WTC11 (cell line): ENCODE results near the gene SLC43A3. TPM values are rescaled to one million over a fixed set of nuclear protein-coding genes. Genes with fewer than 3 reads are reported as not detected.

ENCODE experiments used
- ATAC-seq: fragments of 200-7000 bp; cut with Tn5 transposase; 2 replicates; pipeline ENCODE4 v1.10.0; 2021; ENCODE audit warnings: mild to moderate bottlenecking, moderate library complexity
- CTCF ChIA-PET: fragments of 300-600 bp; sonication (Branson Sonifier 250); formaldehyde crosslinking; loops from one replicate; lab custom pipeline; 2021; ENCODE audit warnings: antibody characterized with exemption; lab: Charles Lee
- POLR2A ChIA-PET: fragments of 350-600 bp; sonication (Branson Sonifier 250); formaldehyde crosslinking; loops from one replicate; lab custom pipeline; 2021; ENCODE audit warnings: antibody characterized with exemption; lab: Charles Lee
- DNase-seq: peaks from one replicate; pipeline ENCODE4 v3.0.0; 2021; ENCODE audit warnings: low spot score
- H3K27ac Mint-ChIP-seq: 2 replicates; pipeline ENCODE4 v1.8.0; 2021; ENCODE audit warnings: mixed read lengths
- H3K27me3 Mint-ChIP-seq: 2 replicates; pipeline ENCODE4 v1.8.0; 2021; ENCODE audit warnings: low read depth, mild to moderate bottlenecking, moderate library complexity, mixed read lengths
- H3K36me3 Mint-ChIP-seq: 2 replicates; pipeline ENCODE4 v1.8.0; 2021; ENCODE audit warnings: mixed read lengths
- H3K4me1 Mint-ChIP-seq: 2 replicates; pipeline ENCODE4 v1.8.0; 2022; ENCODE audit warnings: mixed read lengths
- H3K4me3 Mint-ChIP-seq: 2 replicates; pipeline ENCODE4 v1.8.0; 2021; ENCODE audit warnings: mild to moderate bottlenecking, moderate library complexity, mixed read lengths
- H3K9me3 Mint-ChIP-seq: 2 replicates; pipeline ENCODE4 v1.8.0; 2021; ENCODE audit warnings: mixed read lengths
- ATF1 ChIP-seq: sonication (generic); formaldehyde crosslinking; IDR thresholded peaks from 2 replicates; pipeline ENCODE4 v1.8.1; 2023; ENCODE audit warnings: mild to moderate bottlenecking, moderate library complexity, missing genetic modification reagents
- CREM ChIP-seq: sonication (generic); formaldehyde crosslinking; IDR thresholded peaks from 2 replicates; pipeline ENCODE4 v1.8.1; 2022; ENCODE audit warnings: mild to moderate bottlenecking, missing genetic modification reagents, moderate library complexity
- CTCF ChIP-seq: fragments of 200-600 bp; IDR thresholded peaks from 2 replicates; pipeline ENCODE4 v1.8.0; 2022; ENCODE audit warnings: antibody characterized with exemption
- ELF4 ChIP-seq: sonication (generic); formaldehyde crosslinking; IDR thresholded peaks from 2 replicates; pipeline ENCODE4 v1.8.1; 2022; ENCODE audit warnings: low read depth, mild to moderate bottlenecking, moderate library complexity, missing genetic modification reagents
- EMX1 ChIP-seq: fragments of 250-450 bp; sonication (Bioruptor Pico); IDR thresholded peaks from 2 replicates; pipeline ENCODE4 v1.8.0; 2021; ENCODE audit warnings: mild to moderate bottlenecking
- JUN ChIP-seq: sonication (generic); formaldehyde crosslinking; IDR thresholded peaks from 2 replicates; pipeline ENCODE4 v1.8.0; 2023; ENCODE audit warnings: mild to moderate bottlenecking, missing genetic modification reagents
- MLX ChIP-seq: sonication (generic); formaldehyde crosslinking; IDR thresholded peaks from 2 replicates; pipeline ENCODE4 v1.8.1; 2023; ENCODE audit warnings: mild to moderate bottlenecking, missing genetic modification reagents, moderate library complexity
- NFE2L1 ChIP-seq: sonication (generic); formaldehyde crosslinking; IDR thresholded peaks from 2 replicates; pipeline ENCODE4 v1.8.1; 2023; ENCODE audit warnings: missing genetic modification reagents
- NR2C2 ChIP-seq: sonication (generic); formaldehyde crosslinking; IDR thresholded peaks from 2 replicates; pipeline ENCODE4 v1.8.0; 2022; ENCODE audit warnings: mild to moderate bottlenecking, missing genetic modification reagents
- PRDM15 ChIP-seq: sonication (generic); formaldehyde crosslinking; IDR thresholded peaks from 2 replicates; pipeline ENCODE4 v1.8.0; 2022; ENCODE audit warnings: missing genetic modification reagents
- SMAD3 ChIP-seq: sonication (generic); formaldehyde crosslinking; IDR thresholded peaks from 2 replicates; pipeline ENCODE4 v1.8.0; 2022; ENCODE audit warnings: missing genetic modification reagents, mild to moderate bottlenecking, borderline replicate concordance
- TCF7 ChIP-seq: sonication (generic); formaldehyde crosslinking; IDR thresholded peaks from 2 replicates; pipeline ENCODE4 v1.8.0; 2022; ENCODE audit warnings: mild to moderate bottlenecking, low read depth, missing genetic modification reagents, moderate library complexity
- TEAD1 ChIP-seq: sonication (generic); formaldehyde crosslinking; IDR thresholded peaks from 2 replicates; pipeline ENCODE4 v1.8.0; 2022; ENCODE audit warnings: mild to moderate bottlenecking, missing genetic modification reagents
- ZBTB21 ChIP-seq: sonication (generic); formaldehyde crosslinking; IDR thresholded peaks from 2 replicates; pipeline ENCODE4 v1.8.1; 2023; ENCODE audit warnings: mild to moderate bottlenecking, missing genetic modification reagents, borderline replicate concordance
- ZNF121 ChIP-seq: sonication (generic); formaldehyde crosslinking; IDR thresholded peaks from 2 replicates; pipeline ENCODE4 v1.8.0; 2023; ENCODE audit warnings: missing genetic modification reagents
- ZNF138 ChIP-seq: sonication (generic); formaldehyde crosslinking; conservative IDR thresholded peaks from 2 replicates; pipeline ENCODE4 v1.8.1; 2022; ENCODE audit warnings: mild to moderate bottlenecking, moderate library complexity, missing genetic modification reagents
- ZNF219 ChIP-seq: sonication (generic); formaldehyde crosslinking; IDR thresholded peaks from 2 replicates; pipeline ENCODE4 v1.8.0; 2023; ENCODE audit warnings: missing genetic modification reagents, mild to moderate bottlenecking, borderline replicate concordance
- ZNF263 ChIP-seq: sonication (generic); formaldehyde crosslinking; IDR thresholded peaks from 2 replicates; pipeline ENCODE4 v1.8.1; 2022; ENCODE audit warnings: low read depth, mild to moderate bottlenecking, moderate library complexity, missing genetic modification reagents
- total RNA-seq: library from RNA; stranded (reverse); gene quantifications from 3 replicates; pipeline ENCODE4 v1.2.3, GENCODE V29; 2021
- TF ChIP-seq, protein P1 (sequence below): sonication (generic); formaldehyde crosslinking; IDR thresholded peaks from 2 replicates; pipeline ENCODE4 v1.8.1; 2023; ENCODE audit warnings: mild to moderate bottlenecking, moderate library complexity, missing genetic modification reagents
- TF ChIP-seq, protein P2 (sequence below): sonication (generic); formaldehyde crosslinking; IDR thresholded peaks from 2 replicates; pipeline ENCODE4 v1.8.0; 2023; ENCODE audit warnings: mild to moderate bottlenecking, missing genetic modification reagents
- TF ChIP-seq, protein P3 (sequence below): fragments of 250-450 bp; sonication (Bioruptor Pico); conservative IDR thresholded peaks from 2 replicates; pipeline ENCODE4 v1.9.0; 2021; ENCODE audit warnings: mild to moderate bottlenecking

Gene SLC43A3
- total RNA-seq, 1 experiment from 2014 or later: 22.6 TPM

DNA sequence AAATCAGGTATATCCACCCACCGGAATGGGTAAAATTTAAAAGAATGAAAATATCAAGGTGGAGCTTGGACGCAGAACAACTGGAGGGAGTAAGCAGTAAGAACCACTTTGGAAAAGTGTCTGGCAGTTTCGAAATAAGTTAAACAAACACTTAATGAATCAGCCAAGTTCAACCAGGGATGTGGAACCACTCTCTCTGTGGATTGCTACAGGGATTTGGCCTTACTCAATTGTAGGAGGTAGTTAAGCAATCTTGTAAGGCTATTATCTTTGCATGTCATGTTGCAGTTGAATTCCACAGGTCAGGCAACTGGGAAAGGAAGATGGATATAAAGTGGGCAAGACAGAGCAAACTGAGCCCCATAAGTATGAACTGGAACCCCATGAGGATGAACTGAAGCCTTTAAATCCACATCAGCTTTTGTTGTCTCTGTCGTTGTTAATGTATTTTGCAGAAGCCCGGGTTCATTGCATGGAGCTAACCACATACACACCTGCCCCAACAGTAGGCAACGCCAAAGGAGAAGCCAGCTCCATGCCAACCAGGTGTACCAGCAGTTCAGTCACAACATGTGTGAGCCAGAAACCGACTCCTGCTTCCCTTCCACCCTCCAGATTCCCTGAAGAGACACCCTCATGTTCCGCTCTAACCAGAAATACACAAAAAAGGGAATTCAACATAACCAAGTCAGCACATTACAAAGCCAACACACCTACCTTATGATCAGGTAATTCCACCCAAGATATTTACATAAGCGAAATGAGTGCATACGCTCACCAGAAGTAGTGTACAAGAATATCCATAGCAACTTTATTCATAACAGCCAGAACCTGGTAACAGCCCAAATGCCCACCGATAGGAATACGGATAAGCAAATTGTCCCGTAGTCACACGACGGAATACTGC lies 8.0 kb upstream of the SLC43A3 start (continued):
- TF ChIP-seq, protein P1, sequence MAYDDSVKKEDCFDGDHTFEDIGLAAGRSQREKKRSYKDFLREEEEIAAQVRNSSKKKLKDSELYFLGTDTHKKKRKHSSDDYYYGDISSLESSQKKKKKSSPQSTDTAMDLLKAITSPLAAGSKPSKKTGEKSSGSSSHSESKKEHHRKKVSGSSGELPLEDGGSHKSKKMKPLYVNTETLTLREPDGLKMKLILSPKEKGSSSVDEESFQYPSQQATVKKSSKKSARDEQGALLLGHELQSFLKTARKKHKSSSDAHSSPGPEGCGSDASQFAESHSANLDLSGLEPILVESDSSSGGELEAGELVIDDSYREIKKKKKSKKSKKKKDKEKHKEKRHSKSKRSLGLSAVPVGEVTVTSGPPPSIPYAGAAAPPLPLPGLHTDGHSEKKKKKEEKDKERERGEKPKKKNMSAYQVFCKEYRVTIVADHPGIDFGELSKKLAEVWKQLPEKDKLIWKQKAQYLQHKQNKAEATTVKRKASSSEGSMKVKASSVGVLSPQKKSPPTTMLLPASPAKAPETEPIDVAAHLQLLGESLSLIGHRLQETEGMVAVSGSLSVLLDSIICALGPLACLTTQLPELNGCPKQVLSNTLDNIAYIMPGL: no peak

DNA sequence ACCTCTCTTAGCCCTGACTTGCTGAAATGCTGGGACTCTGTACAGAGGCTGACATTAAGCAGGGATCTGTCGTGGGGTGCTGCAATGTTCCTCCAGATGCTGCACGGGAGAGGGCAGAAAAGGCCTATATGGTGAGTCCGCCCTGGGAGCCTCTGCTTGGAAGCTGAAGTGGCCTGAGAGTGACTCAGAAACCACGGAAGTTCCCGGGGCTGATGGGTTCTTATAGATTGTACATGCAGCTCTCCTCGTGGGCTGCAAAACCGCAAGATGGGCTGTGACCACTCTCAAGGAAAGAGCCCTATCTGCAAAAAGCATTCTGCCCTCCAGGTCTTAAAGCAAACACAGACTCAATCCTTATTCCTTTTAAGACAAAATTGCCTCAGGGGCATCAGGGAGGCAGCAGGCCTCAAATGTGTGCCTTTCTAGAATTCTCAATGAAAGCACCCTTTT lies 5.8 kb upstream of the SLC43A3 start:
- Mint-ChIP-seq H3K4me3 (no peak overlapping the region), H3K27ac (no peak overlapping the region), H3K4me1 (peaks cover 3% of the 10 kb centered on the region), H3K9me3 (no peaks in the 10 kb centered on the region), H3K36me3 (no peaks in the 10 kb centered on the region), H3K27me3 (peaks cover 27% of the 10 kb centered on the region)
- CTCF ChIA-PET: no interaction called here
- no peak for ATAC-seq
- DNase-seq: no peak
- POLR2A ChIA-PET: interaction anchor here (0.6 kb wide), 1 partner anchor 25 kb away, joined by 8 read pairs; no protein-coding TSS in a partner anchor
- TF ChIP-seq SMAD3 (CRISPR knock-in tag) (no peak), ZNF263 (no peak), ZNF121 (CRISPR knock-in tag) (no peak), CTCF (no peak), NR2C2 (CRISPR knock-in tag) (no peak), NFE2L1 (CRISPR knock-in tag) (no peak), EMX1 (CRISPR knock-in tag) (no peak), TEAD1 (no peak), ZNF138 (CRISPR knock-in tag) (no peak), JUN (no peak), PRDM15 (CRISPR knock-in tag) (no peak), ELF4 (no peak), ZBTB21 (CRISPR knock-in tag) (no peak), MLX (CRISPR knock-in tag) (no peak), TCF7 (no peak), CREM (CRISPR knock-in tag) (no peak), ZNF219 (CRISPR knock-in tag) (no peak), ATF1 (CRISPR knock-in tag) (no peak)
- TF ChIP-seq, protein P2, sequence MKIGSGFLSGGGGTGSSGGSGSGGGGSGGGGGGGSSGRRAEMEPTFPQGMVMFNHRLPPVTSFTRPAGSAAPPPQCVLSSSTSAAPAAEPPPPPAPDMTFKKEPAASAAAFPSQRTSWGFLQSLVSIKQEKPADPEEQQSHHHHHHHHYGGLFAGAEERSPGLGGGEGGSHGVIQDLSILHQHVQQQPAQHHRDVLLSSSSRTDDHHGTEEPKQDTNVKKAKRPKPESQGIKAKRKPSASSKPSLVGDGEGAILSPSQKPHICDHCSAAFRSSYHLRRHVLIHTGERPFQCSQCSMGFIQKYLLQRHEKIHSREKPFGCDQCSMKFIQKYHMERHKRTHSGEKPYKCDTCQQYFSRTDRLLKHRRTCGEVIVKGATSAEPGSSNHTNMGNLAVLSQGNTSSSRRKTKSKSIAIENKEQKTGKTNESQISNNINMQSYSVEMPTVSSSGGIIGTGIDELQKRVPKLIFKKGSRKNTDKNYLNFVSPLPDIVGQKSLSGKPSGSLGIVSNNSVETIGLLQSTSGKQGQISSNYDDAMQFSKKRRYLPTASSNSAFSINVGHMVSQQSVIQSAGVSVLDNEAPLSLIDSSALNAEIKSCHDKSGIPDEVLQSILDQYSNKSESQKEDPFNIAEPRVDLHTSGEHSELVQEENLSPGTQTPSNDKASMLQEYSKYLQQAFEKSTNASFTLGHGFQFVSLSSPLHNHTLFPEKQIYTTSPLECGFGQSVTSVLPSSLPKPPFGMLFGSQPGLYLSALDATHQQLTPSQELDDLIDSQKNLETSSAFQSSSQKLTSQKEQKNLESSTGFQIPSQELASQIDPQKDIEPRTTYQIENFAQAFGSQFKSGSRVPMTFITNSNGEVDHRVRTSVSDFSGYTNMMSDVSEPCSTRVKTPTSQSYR (CRISPR knock-in tag): no peak
- TF ChIP-seq, protein P3, sequence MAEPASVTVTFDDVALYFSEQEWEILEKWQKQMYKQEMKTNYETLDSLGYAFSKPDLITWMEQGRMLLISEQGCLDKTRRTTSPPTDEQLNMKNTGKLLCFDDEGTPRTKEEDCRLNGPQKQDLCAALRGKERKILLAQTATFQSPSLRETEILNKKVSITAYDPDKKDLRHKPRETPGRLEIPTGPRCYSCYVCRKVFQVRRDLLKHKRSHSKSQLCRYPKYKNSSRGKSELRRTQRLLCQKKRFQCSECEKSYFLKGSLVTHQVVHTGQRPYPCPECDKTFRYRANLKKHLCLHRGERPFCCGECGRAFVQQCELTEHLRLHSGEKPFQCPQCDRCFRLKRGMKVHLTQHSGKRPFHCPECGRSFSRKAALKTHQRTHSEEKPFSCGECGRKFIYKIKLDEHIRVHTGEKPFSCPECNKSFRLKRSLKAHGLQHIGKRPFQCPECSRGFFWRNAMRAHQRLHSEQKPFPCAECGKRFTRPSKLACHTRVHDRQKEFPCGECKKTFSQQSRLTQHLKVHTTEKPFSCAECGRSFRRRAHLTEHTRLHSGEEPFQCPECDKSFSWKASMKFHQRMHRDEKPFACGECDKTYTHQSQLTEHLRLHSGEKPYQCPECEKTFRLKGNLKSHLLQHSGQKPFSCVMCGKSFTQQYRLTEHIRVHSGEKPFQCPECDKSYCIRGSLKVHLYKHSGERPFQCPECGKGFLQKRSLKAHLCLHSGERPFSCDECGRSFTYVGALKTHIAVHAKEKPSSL (CRISPR knock-in tag): no peak
